A673 (cell line): Measurements from ENCODE around the gene MYORG. TPM values are rescaled to one million over a fixed set of nuclear protein-coding genes. Genes with fewer than 3 reads are reported as not detected.

Experiments used
- BruUV-seq: library from RNA; stranded (reverse); fragments of 400-500 nt; replicated peaks from 2 replicates; lab custom pipeline; 2021; lab: Mats Ljungman, UMichigan
- CTCF ChIA-PET: fragments of 300-600 bp; sonication (Branson Sonifier 250); formaldehyde crosslinking; loops from one replicate; lab custom pipeline; 2022; ENCODE audit warnings: antibody characterized with exemption; lab: Charles Lee
- POLR2A ChIA-PET: fragments of 300-600 bp; sonication (Branson Sonifier 250); formaldehyde crosslinking; loops from one replicate; lab custom pipeline; 2022; ENCODE audit warnings: antibody characterized with exemption; ENCODE audit not compliant: low non-redundant PET; lab: Charles Lee
- DNase-seq: peaks from one replicate; pipeline ENCODE4 v3.0.0-alpha.2; 2015; ENCODE audit warnings: low spot score
- H3K27ac ChIP-seq: fragments of 200-600 bp; sonication (generic); 2 replicates; pipeline ENCODE4 v1.5.1; 2016; ENCODE audit warnings: mixed run types, low read depth, mild to moderate bottlenecking, mixed read lengths, antibody characterized with exemption, low read length; ENCODE audit not compliant: poor library complexity, severe bottlenecking
- H3K27me3 ChIP-seq: fragments of 200-600 bp; sonication (generic); replicated peaks from 2 replicates; pipeline ENCODE4 v1.6.1; 2017; ENCODE audit warnings: mixed run types, low read depth, mild to moderate bottlenecking, mixed read lengths, antibody characterized with exemption, low read length; ENCODE audit not compliant: insufficient read depth, poor library complexity
- H3K36me3 ChIP-seq: fragments of 200-600 bp; sonication (generic); 2 replicates; pipeline ENCODE4 v1.6.1; 2016; ENCODE audit warnings: mixed run types, mild to moderate bottlenecking, mixed read lengths, antibody characterized with exemption, low read length; ENCODE audit not compliant: insufficient read depth, poor library complexity, severe bottlenecking
- H3K4me1 ChIP-seq: fragments of 200-600 bp; sonication (generic); 2 replicates; pipeline ENCODE4 v1.6.1; 2017; ENCODE audit warnings: mixed run types, mild to moderate bottlenecking, mixed read lengths, antibody characterized with exemption, low read length; ENCODE audit not compliant: insufficient read depth, poor library complexity, severe bottlenecking
- H3K4me3 ChIP-seq: fragments of 200-600 bp; sonication (generic); 2 replicates; pipeline ENCODE4 v1.5.1; 2016; ENCODE audit warnings: low read depth, mixed run types, mild to moderate bottlenecking, mixed read lengths, low read length; ENCODE audit not compliant: poor library complexity, severe bottlenecking
- H3K9me3 ChIP-seq: fragments of 200-600 bp; sonication (generic); 2 replicates; pipeline ENCODE4 v1.6.1; 2016; ENCODE audit warnings: mixed run types, low read depth, mild to moderate bottlenecking, mixed read lengths, antibody characterized with exemption, low read length; ENCODE audit not compliant: poor library complexity, severe bottlenecking
- CTCF ChIP-seq: fragments of 300-800, 200-600 bp; sonication (generic); conservative IDR thresholded peaks from 2 replicates; pipeline ENCODE4 v1.5.1; 2017; ENCODE audit warnings: low read depth, mild to moderate bottlenecking, antibody characterized with exemption, low read length, moderate library complexity, mixed read lengths
- EZH2 ChIP-seq: fragments of 200-600 bp; sonication (generic); IDR thresholded peaks from 2 replicates; pipeline ENCODE4 v1.6.1; 2017; ENCODE audit warnings: borderline replicate concordance, low read depth, mild to moderate bottlenecking, mixed read lengths, antibody characterized with exemption, low read length; ENCODE audit not compliant: poor library complexity, severe bottlenecking
- intact Hi-C: fragments of 100-400 bp; cut with micrococcal nuclease; formaldehyde crosslinking; loops from one replicate; pipeline ENCODE4 v1.10.0; 2022; ENCODE audit not compliant: unreplicated experiment
- total RNA-seq: library from RNA; stranded (reverse); gene quantifications from 2 replicates; pipeline ENCODE4 v1.2.3, GENCODE V29; 2021

MYORG gene
- total RNA-seq, 1 experiment from 2014 or later, result 7.8 TPM

- intact Hi-C loops, result no loop called here
Observed at GRCh38 chr9:34366365-34366764, 10.3 kb downstream of the MYORG start.

GRCh38 chr9:34365282-34365681 is 11.4 kb downstream of the MYORG start:
- no TSS peak for BruUV-seq
- intact Hi-C loops, result no loop called here
- no peaks in the 10 kb centered on the region for H3K27me3 ChIP-seq
- ChIA-PET POLR2A (interaction anchor here (0.7 kb wide), 1 partner anchor 253 kb away, joined by 11 read pairs; no protein-coding TSS in a partner anchor), CTCF (interaction anchor here (0.7 kb wide), 1 partner anchor 14 kb away, joined by 3 read pairs; no protein-coding TSS in a partner anchor)
- no peak for TF ChIP-seq CTCF
- TF ChIP-seq EZH2, result no peak
- no peak for DNase-seq
- H3K27ac ChIP-seq, result peak overlapping the region; percentile 91
- H3K9me3 ChIP-seq, result no peaks in the 10 kb centered on the region
- H3K4me1 ChIP-seq, result peaks cover 32% of the 10 kb centered on the region
- no peak overlapping the region for H3K4me3 ChIP-seq
- no peaks in the 10 kb centered on the region for H3K36me3 ChIP-seq

More at GRCh38 chr9:34366365-34366764, 10.3 kb downstream of the MYORG start:
- POLR2A ChIA-PET, result no interaction called here
- Histone ChIP-seq H3K27me3 (no peaks in the 10 kb centered on the region), H3K9me3 (no peaks in the 10 kb centered on the region), H3K4me1 (peaks cover 32% of the 10 kb centered on the region), H3K27ac (no peak overlapping the region), H3K4me3 (no peak overlapping the region), H3K36me3 (no peaks in the 10 kb centered on the region)
- TF ChIP-seq CTCF, result no peak
- no peak for TF ChIP-seq EZH2
- no peak for DNase-seq
- CTCF ChIA-PET, result no interaction called here
- BruUV-seq, result no TSS peak

- Histone ChIP-seq H3K27me3 (no peaks in the 10 kb centered on the region), H3K4me1 (peaks cover 32% of the 10 kb centered on the region), H3K27ac (peak overlapping the region; percentile 91), H3K9me3 (no peaks in the 10 kb centered on the region), H3K4me3 (peak overlapping the region; percentile 33), H3K36me3 (no peaks in the 10 kb centered on the region)
- DNase-seq, result peak; percentile 96
- no peak for TF ChIP-seq CTCF
- no peak for TF ChIP-seq EZH2
- intact Hi-C loops, result no loop called here
- CTCF ChIA-PET, result interaction anchor here (0.6 kb wide), 1 partner anchor 17 kb away, joined by 4 read pairs; no protein-coding TSS in a partner anchor
- POLR2A ChIA-PET, result interaction anchor here (0.5 kb wide), 2 partner anchors 185 to 530 kb away, joined by 4 to 8 read pairs; partner anchors contain the start of gene UBAP1
- BruUV-seq, result TSS peak; percentile 67
Observed at GRCh38 chr9:34363619-34364351, 12.9 kb downstream of the MYORG start.
